Superior temporal gyrus (tissue), 1 donor: Measurements from ENCODE around the gene RGPD4.
"Not testable (repeated sequence)": the region's sequence is repeated elsewhere in the genome, so short reads cannot be mapped to it uniquely, and the experiment has no call there.

Experiments
- DNase-seq: peaks from one replicate; pipeline ENCODE4 v3.0.0-alpha.2; 2016; ENCODE audit errors: extremely low spot score

The RGPD4 gene

GRCh38 chr2:107826749-107827148 lies at the start of gene RGPD4:
Gene RGPD4 (plus strand): TSS chr2:107826892. CDS start chr2:107827014, 122 bp downstream.
- DNase-seq: not testable (repeated sequence)

GRCh38 chr2:107777974-107778373 lies 48.7 kb upstream of the RGPD4 start:
- no peak for DNase-seq

- DNase-seq: no peak
Observed at GRCh38 chr2:107785756-107786155, 40.9 kb upstream of the RGPD4 start.

- DNase-seq: no peak
Observed at GRCh38 chr2:107790837-107791236, 35.9 kb upstream of the RGPD4 start.

- DNase-seq: no peak
Observed at GRCh38 chr2:107801498-107801897, 25.2 kb upstream of the RGPD4 start.

- DNase-seq: no peak
Observed at GRCh38 chr2:107804608-107805498, 21.8 kb upstream of the RGPD4 start.

- DNase-seq: no peak
Observed at GRCh38 chr2:107806901-107807300, 19.8 kb upstream of the RGPD4 start.

- no peak for DNase-seq
Observed at GRCh38 chr2:107807988-107808387, 18.7 kb upstream of the RGPD4 start.

- no peak for DNase-seq
Observed at GRCh38 chr2:107808959-107809358, 17.7 kb upstream of the RGPD4 start.

- DNase-seq: no peak
Observed at GRCh38 chr2:107809835-107810234, 16.9 kb upstream of the RGPD4 start.

GRCh38 chr2:107810734-107811133 lies 16.0 kb upstream of the RGPD4 start:
- no peak for DNase-seq

GRCh38 chr2:107811411-107811810 lies 15.3 kb upstream of the RGPD4 start:
- DNase-seq: no peak

- no peak for DNase-seq
Observed at GRCh38 chr2:107812006-107812405, 14.7 kb upstream of the RGPD4 start.

- no peak for DNase-seq
Observed at GRCh38 chr2:107817378-107817777, 9.3 kb upstream of the RGPD4 start.

- no peak for DNase-seq
Observed at GRCh38 chr2:107822302-107822701, 4.4 kb upstream of the RGPD4 start.

GRCh38 chr2:107824451-107825205 lies 2.1 kb upstream of the RGPD4 start:
- no peak for DNase-seq

- DNase-seq: no peak
Observed at GRCh38 chr2:107825206-107825563, 1.5 kb upstream of the RGPD4 start.

- not testable (repeated sequence) for DNase-seq
Observed at GRCh38 chr2:107829514-107829913, 2.8 kb downstream of the RGPD4 start.

GRCh38 chr2:107833152-107833551 lies 6.5 kb downstream of the RGPD4 start:
- not testable (repeated sequence) for DNase-seq

- not testable (repeated sequence) for DNase-seq
Observed at GRCh38 chr2:107833618-107834017, 6.9 kb downstream of the RGPD4 start.

- DNase-seq: not testable (repeated sequence)
Observed at GRCh38 chr2:107916121-107916520, 89.4 kb downstream of the RGPD4 start.

GRCh38 chr2:107916696-107917370 lies 90.1 kb downstream of the RGPD4 start:
- DNase-seq: not testable (repeated sequence)
